PFSK-1 (cell line): Measurements from ENCODE around the gene ORMDL1.

Source experiments
- POLR2AphosphoS5 ChIP-seq: IDR thresholded peaks from 2 replicates; pipeline ENCODE4 v1.6.1; 2012; ENCODE audit warnings: low read depth, mild to moderate bottlenecking, control low read depth, low read length, moderate library complexity
- SIN3A ChIP-seq: IDR thresholded peaks from 2 replicates; pipeline ENCODE4 v1.6.1; 2012; ENCODE audit warnings: mild to moderate bottlenecking, low read length, moderate library complexity, borderline replicate concordance; ENCODE audit not compliant: insufficient read depth

DNA sequence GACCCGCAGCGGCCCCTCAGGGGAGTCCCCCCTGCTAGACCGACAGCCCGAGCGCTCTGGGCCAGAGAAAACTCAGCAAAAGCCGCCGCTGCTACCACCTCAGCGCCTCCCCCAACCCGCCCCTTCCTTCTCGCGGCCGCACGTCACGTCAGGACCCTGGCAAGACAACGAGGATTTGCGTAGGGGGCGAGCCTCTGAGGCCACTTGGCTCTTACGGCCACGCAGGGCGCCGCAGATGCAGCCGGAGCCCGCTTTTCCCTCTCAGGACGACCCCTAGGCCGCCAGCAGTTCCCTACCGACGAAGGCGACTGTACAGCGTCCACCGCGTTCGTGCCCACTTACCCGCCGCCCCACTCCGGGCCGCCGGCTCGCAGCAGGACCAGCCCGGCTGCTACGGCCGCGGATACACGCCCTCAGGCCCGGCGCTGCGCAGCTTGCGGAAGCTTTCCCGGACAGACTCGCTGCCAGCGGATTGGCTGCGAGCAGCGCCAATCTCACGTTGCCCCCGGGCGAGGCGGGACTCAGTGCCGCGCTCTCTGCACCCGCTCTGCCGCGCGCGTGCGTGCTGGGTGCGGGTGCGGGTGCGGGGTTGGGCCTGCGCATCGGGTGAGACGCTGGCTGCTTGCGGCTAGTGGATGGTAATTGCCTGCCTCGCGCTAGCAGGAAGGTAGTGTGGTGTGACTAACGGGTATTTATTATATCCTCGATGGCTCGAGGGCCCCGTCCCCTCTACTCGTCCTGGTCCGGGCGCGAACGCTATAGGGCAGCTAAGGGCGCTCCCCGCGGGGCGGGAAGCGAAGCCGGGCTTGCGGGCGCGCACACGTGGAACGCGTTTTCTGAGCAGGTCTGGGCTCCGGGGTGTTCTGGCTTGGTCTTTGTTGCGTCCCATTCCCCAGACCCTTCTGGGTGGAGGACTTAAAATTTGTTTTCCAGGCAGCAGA, at the start of gene ORMDL1, which contains the start of gene PMS1:
- TF ChIP-seq POLR2AphosphoS5, result peak; percentile 88
- peak; percentile 49; the same call in 1 of the 2 replicates for TF ChIP-seq SIN3A
